ENCODE data around the gene CCNQ.

DNA sequence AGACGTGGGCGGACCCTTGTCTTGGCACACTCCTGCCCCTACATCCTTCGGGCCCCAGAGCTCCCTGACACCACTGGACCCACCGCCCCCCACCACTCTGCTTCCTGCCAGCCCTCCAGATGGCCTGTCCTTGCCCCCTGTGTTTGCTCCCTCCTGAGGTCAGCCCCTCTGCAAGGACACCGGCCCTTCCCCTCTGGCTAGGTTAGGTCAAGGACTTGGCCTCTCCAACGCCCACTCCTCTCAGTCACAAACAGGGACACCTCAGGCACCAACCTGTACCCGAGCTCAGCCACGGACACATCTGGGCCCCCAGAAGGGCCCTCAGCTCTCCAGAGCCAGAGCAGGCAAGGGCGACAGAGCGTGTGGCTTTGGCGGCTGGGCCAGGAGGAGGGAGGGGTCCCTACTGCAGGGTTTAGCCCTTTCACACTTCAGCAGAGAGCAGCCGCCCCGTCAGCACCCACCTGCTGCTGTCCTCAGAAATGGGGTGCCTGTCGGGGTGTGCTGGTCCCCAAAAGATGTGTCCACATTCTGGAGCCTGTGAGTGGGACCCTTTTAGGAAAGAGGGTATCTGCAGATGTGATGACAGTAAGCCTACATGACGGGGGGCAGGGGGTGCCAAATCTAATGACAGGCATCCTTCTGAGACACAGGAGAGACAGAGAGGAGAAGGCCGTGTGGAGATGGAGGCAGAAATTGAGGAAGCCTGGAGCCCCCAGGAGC is 24.5 kb upstream of the CCNQ start:
- TF ChIP-seq CTCF (IDR thresholded peaks at IDR 0.05) (no peak), POLR2A (IDR thresholded peaks at IDR 0.05) (no peak)
